ENCODE measurements around the gene KYAT1. TPM values are rescaled to one million over a fixed set of nuclear protein-coding genes. Genes with fewer than 3 reads are reported as not detected.

The KYAT1 gene
- total and polyA plus RNA-seq, 2 of the 8 experiments (the other 6 are each of a cell fraction or from before 2014, with no cell fraction given) = 30.4 to 42.2 TPM

DNA sequence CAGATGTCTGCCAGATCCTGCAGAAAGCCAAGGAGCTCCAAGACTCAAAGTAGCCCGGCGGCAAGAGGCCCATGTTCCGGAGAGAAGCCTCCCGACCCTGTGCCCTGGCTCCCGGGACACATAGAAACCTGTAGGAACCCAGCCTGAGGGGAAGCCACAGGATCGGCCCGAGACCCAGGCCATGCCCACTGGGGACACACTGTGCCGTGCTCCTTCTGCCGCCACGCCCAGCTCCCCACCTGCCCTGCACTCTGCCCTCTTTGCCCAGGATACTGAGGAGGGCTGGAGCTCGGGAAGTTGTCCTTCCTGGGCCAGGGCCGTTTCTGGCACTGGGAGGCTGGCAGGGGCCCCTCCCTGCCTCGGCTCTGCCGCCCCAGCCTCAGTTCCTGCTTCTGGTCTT lies 73.9 kb downstream of the KYAT1 start:
- no peaks in the 10 kb centered on the region for H3K79me1 ChIP-seq (ENCODE audit: low read depth, low read length)
- H3K4me1 ChIP-seq (replicated peaks in 1 of 4; ENCODE audit: control insufficient read depth in 3 of 4, insufficient read depth in 4 of 4, low read length in 3 of 4) = no peaks in the 10 kb centered on the region
- H3K23me2 ChIP-seq (ENCODE audit: low read depth, low read length) = no peaks in the 10 kb centered on the region
- CTCF ChIA-PET (ENCODE audit: partially characterized antibody) = interaction anchor here (1.0 to 2.5 kb wide), 6 partner anchors 10 to 75 kb away, joined by 3 to 11 read pairs (median 4); partner anchors contain the start of gene ENDOG
- POLR2A ChIA-PET (ENCODE audit: partially characterized antibody) = interaction anchor here (0.5 to 4.6 kb wide), 4 partner anchors 9 to 508 kb away, joined by 3 to 37 read pairs (median 3); partner anchors contain the start of gene ENDOG
- no peak overlapping the region for H3K27ac ChIP-seq (ENCODE audit: low read depth, low read length)
- H3K23ac ChIP-seq (ENCODE audit: insufficient read length) = no peak overlapping the region
- H4K20me1 ChIP-seq (replicated peaks in 1 of 2; ENCODE audit: control insufficient read depth in 1 of 2, insufficient read depth in 2 of 2, low read length in 2 of 2) = peaks cover 0 to 4% of the 10 kb centered on the region in 2 experiments
- no peak overlapping the region for H2BK20ac ChIP-seq (ENCODE audit: low read length)
- H3K27me3 ChIP-seq (replicated peaks in 1 of 4; ENCODE audit: control insufficient read depth in 3 of 4, extremely low read depth in 1 of 4, insufficient read depth in 3 of 4, low read length in 3 of 4) = no peaks in the 10 kb centered on the region
- H2BK12ac ChIP-seq (ENCODE audit: low read depth, low read length) = no peak overlapping the region
- H3K36me3 ChIP-seq (ENCODE audit: control insufficient read depth in 2 of 4, insufficient read depth in 4 of 4, low read length in 3 of 4) = peaks cover 2 to 13% (median 10%) of the 10 kb centered on the region in 4 experiments; a peak in 6 of 8 replicates
- H2BK15ac ChIP-seq (ENCODE audit: low read length) = no peak overlapping the region
- DNase-seq (ENCODE audit: low read depth in 1 of 2, low spot score in 2 of 2) = no peak
- H4K8ac ChIP-seq (ENCODE audit: extremely low read depth, insufficient read depth, low read length) = no peak overlapping the region
- H3K9me3 ChIP-seq (ENCODE audit: insufficient read depth in 2 of 2, low read depth in 1 of 2, low read length in 1 of 2) = no peaks in the 10 kb centered on the region
- FAIRE-seq = no peak
- H4K91ac ChIP-seq (replicated peaks; ENCODE audit: insufficient read length, low read length) = no peak overlapping the region
- H3K14ac ChIP-seq (ENCODE audit: insufficient read length) = no peak overlapping the region
- no peak overlapping the region for H3K56ac ChIP-seq (replicated peaks; ENCODE audit: insufficient read length, low read depth, low read length)
- no peak overlapping the region for H2AK5ac ChIP-seq (ENCODE audit: low read depth, low read length)
- no peak overlapping the region for H2BK120ac ChIP-seq (replicated peaks; ENCODE audit: low read depth, low read length)
- WGBS, 2 experiments (ENCODE audit: extremely low coverage in 1 of 2, insufficient coverage in 1 of 2, insufficient read length in 1 of 2, insufficient replicate concordance in 2 of 2, low coverage in 1 of 2, low lambda C conversion rate in 2 of 2, missing lambda C conversion rate in 1 of 2) = 84% methylated on average over 13 of the region's 14 CpGs; no CpG with 5 or more reads in 1 of the 2 experiments
- no peak overlapping the region for H3K4me2 ChIP-seq (ENCODE audit: insufficient read depth in 1 of 2, low read depth in 2 of 2, low read length in 2 of 2)
- H3K4ac ChIP-seq (replicated peaks; ENCODE audit: insufficient read length, low read depth, low read length) = no peak overlapping the region
- TF ChIP-seq NANOG (IDR thresholded peaks at IDR 0.05; ENCODE audit: insufficient read depth, low read depth, low read length, poor library complexity, severe bottlenecking) = no peak
- TF ChIP-seq SAP30 (IDR thresholded peaks at IDR 0.05; ENCODE audit: insufficient read depth, insufficient replicate concordance, low read length) = no peak
- no peaks in the 10 kb centered on the region for H3K79me2 ChIP-seq (ENCODE audit: control insufficient read depth in 1 of 2, insufficient read depth in 2 of 2, low read length in 2 of 2)
- H2AFZ ChIP-seq (ENCODE audit: low read length) = no peak overlapping the region
- H4K5ac ChIP-seq (ENCODE audit: insufficient read length, low read depth, low read length) = no peak overlapping the region
- no peak overlapping the region for H3K18ac ChIP-seq (ENCODE audit: extremely low read depth, low read length)
- no peak overlapping the region; the same call in 1 of the 2 replicates for H2BK5ac ChIP-seq (ENCODE audit: low read depth, low read length)
- no peak overlapping the region for H3K4me3 ChIP-seq (ENCODE audit: extremely low read depth in 1 of 4, insufficient read depth in 2 of 4, low read depth in 3 of 4, low read length in 4 of 4)
- no peak overlapping the region for H3K9ac ChIP-seq (replicated peaks in 1 of 4; ENCODE audit: extremely low read depth in 1 of 4, low read depth in 3 of 4, low read length in 3 of 4)

Measured in H1 (cell line).